GM12878 (cell line): ENCODE data around the gene CISTR. TPM values are rescaled to one million over a fixed set of nuclear protein-coding genes. Genes with fewer than 3 reads are reported as not detected.
A peak's percentile ranks its signal among the peaks of the same experiment; 100 is the strongest.

Experiments used
- ATF2 ChIP-seq: IDR thresholded peaks from 2 replicates; pipeline ENCODE4 v1.6.1; 2012; ENCODE audit warnings: low read length, inconsistent platforms
- CBFB ChIP-seq: IDR thresholded peaks from 2 replicates; pipeline ENCODE4 v1.6.1; 2016; ENCODE audit warnings: antibody characterized with exemption, low read depth
- DPF2 ChIP-seq: fragments of 450-650 bp; IDR thresholded peaks from 2 replicates; pipeline ENCODE4 v1.6.1; 2017; ENCODE audit warnings: mild to moderate bottlenecking
- EED ChIP-seq: sonication (generic); IDR thresholded peaks from 2 replicates; pipeline ENCODE4 v1.6.1; 2016; ENCODE audit warnings: antibody characterized with exemption, low read depth
- EZH2 ChIP-seq: IDR thresholded peaks from 2 replicates; pipeline ENCODE4 v1.6.1; 2012; ENCODE audit warnings: low read depth, mild to moderate bottlenecking, control low read depth, inconsistent platforms, low read length, borderline replicate concordance; ENCODE audit not compliant: control insufficient read depth
- HCFC1 ChIP-seq: fragments of 150-350 bp; IDR thresholded peaks from 2 replicates; pipeline ENCODE4 v1.6.1; 2014; ENCODE audit warnings: low read length
- HDAC2 ChIP-seq: fragments of 200-600 bp; sonication (generic); IDR thresholded peaks from 2 replicates; pipeline ENCODE4 v1.6.1; 2017
- IKZF2 ChIP-seq, 2 experiments: fragments of 450-650 bp; IDR thresholded peaks; 2 replicates each; pipeline ENCODE4 v1.6.1; 2017; ENCODE audit warnings: mild to moderate bottlenecking in 2 of 2, moderate library complexity in 2 of 2
- LARP7 ChIP-seq: fragments of 450-650 bp; IDR thresholded peaks from 2 replicates; pipeline ENCODE4 v1.6.1; 2017; ENCODE audit warnings: mild to moderate bottlenecking
- MAX ChIP-seq: IDR thresholded peaks from 2 replicates; pipeline ENCODE4 v1.6.1; 2012; ENCODE audit warnings: low read depth, low read length, improper control_type of control experiment
- MEF2B ChIP-seq: fragments of 450-650 bp; IDR thresholded peaks from 2 replicates; pipeline ENCODE4 v1.6.1; 2018; ENCODE audit warnings: mild to moderate bottlenecking, moderate library complexity; ENCODE audit not compliant: partially characterized antibody, poor library complexity, severe bottlenecking
- MTA2 ChIP-seq: fragments of 450-650 bp; IDR thresholded peaks from 2 replicates; pipeline ENCODE4 v1.6.1; 2016; ENCODE audit warnings: low read depth, mild to moderate bottlenecking, moderate library complexity
- PAX8 ChIP-seq: fragments of 450-650 bp; IDR thresholded peaks from 2 replicates; pipeline ENCODE4 v1.6.1; 2017; ENCODE audit warnings: mild to moderate bottlenecking, moderate library complexity
- POU2F2 ChIP-seq: IDR thresholded peaks from 3 replicates; pipeline ENCODE4 v1.6.1; 2011; ENCODE audit warnings: low read depth, mild to moderate bottlenecking, low read length, borderline replicate concordance
- RAD21 ChIP-seq: IDR thresholded peaks from 2 replicates; pipeline ENCODE4 v1.6.1; 2011; ENCODE audit warnings: mild to moderate bottlenecking, low read depth, low read length, moderate library complexity; ENCODE audit not compliant: insufficient read depth
- REST ChIP-seq: IDR thresholded peaks from 2 replicates; pipeline ENCODE4 v1.6.1; 2012; ENCODE audit warnings: mild to moderate bottlenecking, low read depth, low read length
- SPI1 ChIP-seq: IDR thresholded peaks from 2 replicates; pipeline ENCODE4 v1.6.1; 2011; ENCODE audit warnings: low read depth, mild to moderate bottlenecking, low read length, moderate library complexity, borderline replicate concordance; ENCODE audit not compliant: insufficient read depth
- STAT3 ChIP-seq: IDR thresholded peaks from 2 replicates; pipeline ENCODE4 v1.6.1; 2011; ENCODE audit warnings: low read depth, low read length, improper control_type of control experiment
- TCF3 ChIP-seq: IDR thresholded peaks from 2 replicates; pipeline ENCODE4 v1.6.1; 2012; ENCODE audit warnings: low read depth, mild to moderate bottlenecking, low read length, borderline replicate concordance; ENCODE audit not compliant: insufficient read depth
- ZBED1 ChIP-seq: IDR thresholded peaks from 2 replicates; pipeline ENCODE4 v1.6.1; 2016; ENCODE audit warnings: borderline replicate concordance
- ZZZ3 ChIP-seq: IDR thresholded peaks from 2 replicates; pipeline ENCODE4 v1.6.1; 2011; ENCODE audit warnings: low read depth; ENCODE audit not compliant: control insufficient read depth, insufficient read length
- polyA plus RNA-seq, 11 experiments: library from polyadenylated mRNA; depleted of rRNA in 4 of 11; unstranded in 6 of 11; stranded (reverse) in 5 of 11; fragments of >200 nt; fragmentation: Nextera tagmentation in 4 of 11; fragmentation: Illumina TruSeq in 1 of 11; extraction: Ambion mirVana in 4 of 11; extraction: Trizol in 1 of 11; gene quantifications; 1 replicate in 1 of 11; 2 replicates in 10 of 11; pipeline versions ENCODE4 v1.2.1 to v1.2.3, GENCODE V29; 2011 to 2016; ENCODE audit warnings: inconsistent platforms in 2 of 11, missing spikeins in 2 of 11, low read depth in 1 of 11
- total RNA-seq, 4 experiments: library from RNA; depleted of rRNA in 3 of 4; stranded (reverse); fragments of >200 nt in 3 of 4; fragmentation: Illumina TruSeq in 1 of 4; extraction: Trizol in 1 of 4; gene quantifications; 2 replicates each; pipeline versions ENCODE4 v1.2.1 to v1.2.3, GENCODE V29; 2013 to 2021
- TF ChIP-seq, protein P1 (sequence below): fragments of 450-650 bp; IDR thresholded peaks from 2 replicates; pipeline ENCODE4 v1.6.1; 2017; ENCODE audit warnings: mild to moderate bottlenecking, moderate library complexity

Gene CISTR
- total and polyA plus RNA-seq, 10 of the 15 experiments (the other 5 are each of a cell fraction or from before 2014, with no cell fraction given): 0.26 TPM; not detected in 9

DNA sequence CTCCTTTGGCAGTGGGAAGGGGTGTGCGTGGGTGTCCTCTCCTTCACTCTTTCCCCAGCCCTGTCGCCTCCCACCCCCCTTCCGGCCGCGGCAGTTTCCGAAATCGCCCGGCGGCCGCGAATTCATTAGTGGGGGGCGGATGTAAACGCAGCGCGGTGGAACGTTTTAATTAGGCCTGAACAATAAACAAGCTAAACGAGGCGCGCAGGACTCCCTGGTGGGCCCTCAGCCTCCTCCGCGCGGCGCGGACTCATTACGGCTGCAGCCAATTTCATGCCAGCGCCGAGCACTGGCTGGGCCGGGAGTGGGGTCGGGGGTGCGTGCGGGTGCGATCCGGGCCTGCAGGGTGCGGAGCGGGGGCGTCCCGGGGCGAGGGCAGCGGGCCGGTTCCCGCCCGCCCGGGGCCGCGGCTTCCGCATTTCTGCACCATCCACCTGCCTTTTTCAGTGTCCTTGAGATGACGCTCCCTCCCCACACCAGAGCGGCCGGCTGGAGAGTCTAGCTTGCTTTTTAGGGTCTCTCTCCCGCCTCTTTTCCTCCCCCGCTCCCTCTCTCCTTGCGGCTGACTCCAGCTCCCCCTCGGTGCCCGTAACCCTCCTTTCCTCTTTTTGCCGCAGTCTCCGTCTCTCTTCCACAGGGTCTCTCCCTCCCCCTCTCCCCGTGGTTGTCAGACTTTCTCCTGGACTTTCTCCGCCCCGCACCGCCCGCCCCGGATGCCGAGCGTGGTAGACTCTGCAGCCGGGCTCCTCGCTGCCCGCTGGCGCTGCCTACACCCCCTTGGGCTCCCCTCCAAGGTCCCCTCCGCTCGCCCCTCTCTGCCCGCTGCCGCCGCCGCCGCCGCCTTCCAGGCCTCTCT is at the start of gene CISTR (continued):
- no peak for TF ChIP-seq EZH2
- no peak for TF ChIP-seq HCFC1
- peak; percentile 67 for TF ChIP-seq LARP7
- TF ChIP-seq MTA2: peak; percentile 99
- no peak for TF ChIP-seq PAX8
- no peak for TF ChIP-seq HDAC2
- TF ChIP-seq IKZF2 (IDR thresholded peaks at IDR 0.05): peak; percentile 6 to 38; a peak in 2 of 4 replicates
- TF ChIP-seq REST: no peak
- TF ChIP-seq MAX: no peak
- peak; percentile 72 for TF ChIP-seq SPI1
- no peak for TF ChIP-seq POU2F2
- TF ChIP-seq ZZZ3: no peak
- TF ChIP-seq STAT3: no peak
- TF ChIP-seq ZBED1: no peak; the same call in 1 of the 2 replicates
- no peak for TF ChIP-seq ATF2
- TF ChIP-seq MEF2B: peak; percentile 58
- TF ChIP-seq TCF3: 0 out of 2 replicates have a peak, but pooled peaks have one; percentile 30
- TF ChIP-seq RAD21: no peak
- TF ChIP-seq CBFB: no peak
- peak; percentile 47 for TF ChIP-seq EED
- TF ChIP-seq, protein P1, sequence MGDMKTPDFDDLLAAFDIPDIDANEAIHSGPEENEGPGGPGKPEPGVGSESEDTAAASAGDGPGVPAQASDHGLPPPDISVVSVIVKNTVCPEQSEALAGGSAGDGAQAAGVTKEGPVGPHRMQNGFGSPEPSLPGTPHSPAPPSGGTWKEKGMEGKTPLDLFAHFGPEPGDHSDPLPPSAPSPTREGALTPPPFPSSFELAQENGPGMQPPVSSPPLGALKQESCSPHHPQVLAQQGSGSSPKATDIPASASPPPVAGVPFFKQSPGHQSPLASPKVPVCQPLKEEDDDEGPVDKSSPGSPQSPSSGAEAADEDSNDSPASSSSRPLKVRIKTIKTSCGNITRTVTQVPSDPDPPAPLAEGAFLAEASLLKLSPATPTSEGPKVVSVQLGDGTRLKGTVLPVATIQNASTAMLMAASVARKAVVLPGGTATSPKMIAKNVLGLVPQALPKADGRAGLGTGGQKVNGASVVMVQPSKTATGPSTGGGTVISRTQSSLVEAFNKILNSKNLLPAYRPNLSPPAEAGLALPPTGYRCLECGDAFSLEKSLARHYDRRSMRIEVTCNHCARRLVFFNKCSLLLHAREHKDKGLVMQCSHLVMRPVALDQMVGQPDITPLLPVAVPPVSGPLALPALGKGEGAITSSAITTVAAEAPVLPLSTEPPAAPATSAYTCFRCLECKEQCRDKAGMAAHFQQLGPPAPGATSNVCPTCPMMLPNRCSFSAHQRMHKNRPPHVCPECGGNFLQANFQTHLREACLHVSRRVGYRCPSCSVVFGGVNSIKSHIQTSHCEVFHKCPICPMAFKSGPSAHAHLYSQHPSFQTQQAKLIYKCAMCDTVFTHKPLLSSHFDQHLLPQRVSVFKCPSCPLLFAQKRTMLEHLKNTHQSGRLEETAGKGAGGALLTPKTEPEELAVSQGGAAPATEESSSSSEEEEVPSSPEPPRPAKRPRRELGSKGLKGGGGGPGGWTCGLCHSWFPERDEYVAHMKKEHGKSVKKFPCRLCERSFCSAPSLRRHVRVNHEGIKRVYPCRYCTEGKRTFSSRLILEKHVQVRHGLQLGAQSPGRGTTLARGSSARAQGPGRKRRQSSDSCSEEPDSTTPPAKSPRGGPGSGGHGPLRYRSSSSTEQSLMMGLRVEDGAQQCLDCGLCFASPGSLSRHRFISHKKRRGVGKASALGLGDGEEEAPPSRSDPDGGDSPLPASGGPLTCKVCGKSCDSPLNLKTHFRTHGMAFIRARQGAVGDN: peak; percentile 88
- TF ChIP-seq DPF2: peak; percentile 96
